ENCODE data around the gene CFAP73. TPM values are rescaled to one million over a fixed set of nuclear protein-coding genes. Genes with fewer than 3 reads are reported as not detected.

Gene CFAP73
- polyA plus RNA-seq, 1 donor from 2014 or later, result not detected

DNA sequence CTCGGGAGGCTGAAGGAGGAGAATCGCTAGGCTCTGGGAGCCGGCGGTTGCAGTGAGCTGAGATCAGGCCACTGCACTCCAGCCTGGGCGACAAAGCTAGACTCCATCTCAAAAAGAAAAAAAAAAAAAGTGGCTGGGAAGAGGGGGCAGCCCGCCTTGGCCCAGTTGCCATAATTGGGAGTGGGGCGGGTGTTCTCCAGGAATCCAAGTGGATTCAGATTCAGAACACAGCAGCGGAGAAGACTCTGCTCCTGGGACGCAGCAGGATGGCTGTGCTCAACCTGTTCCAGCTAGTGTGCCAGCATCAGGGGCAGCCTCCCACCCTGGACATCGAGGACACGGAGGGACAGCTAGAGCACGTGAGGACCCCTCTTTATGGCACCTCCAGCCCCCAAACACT is 5.5 kb downstream of the CFAP73 start:
- Histone ChIP-seq H3K9me2 (ENCODE audit: insufficient read depth, low read length) (no peaks in the 10 kb centered on the region), H3K4me2 (ENCODE audit: low read length) (no peak overlapping the region), H3K36me3 (ENCODE audit: insufficient read depth, low read length) (no peaks in the 10 kb centered on the region), H3K9ac (ENCODE audit: low read length) (no peak overlapping the region), H3K9me3 (ENCODE audit: low read length) (no peaks in the 10 kb centered on the region), H3K27ac (ENCODE audit: low read length) (no peak overlapping the region), H3K79me2 (replicated peaks; ENCODE audit: insufficient read depth, low read length) (no peaks in the 10 kb centered on the region), H4K20me1 (ENCODE audit: insufficient read depth) (no peaks in the 10 kb centered on the region), H3K4me3 (ENCODE audit: low read length) (no peak overlapping the region), H3K27me3 (ENCODE audit: insufficient read depth, low read depth, low read length) (peaks cover 41% of the 10 kb centered on the region), H3F3A (ENCODE audit: insufficient read depth, low read length, poor library complexity, severe bottlenecking) (no peaks in the 10 kb centered on the region), H2AFZ (ENCODE audit: low read depth, low read length) (no peak overlapping the region)
- TF ChIP-seq, protein P1, sequence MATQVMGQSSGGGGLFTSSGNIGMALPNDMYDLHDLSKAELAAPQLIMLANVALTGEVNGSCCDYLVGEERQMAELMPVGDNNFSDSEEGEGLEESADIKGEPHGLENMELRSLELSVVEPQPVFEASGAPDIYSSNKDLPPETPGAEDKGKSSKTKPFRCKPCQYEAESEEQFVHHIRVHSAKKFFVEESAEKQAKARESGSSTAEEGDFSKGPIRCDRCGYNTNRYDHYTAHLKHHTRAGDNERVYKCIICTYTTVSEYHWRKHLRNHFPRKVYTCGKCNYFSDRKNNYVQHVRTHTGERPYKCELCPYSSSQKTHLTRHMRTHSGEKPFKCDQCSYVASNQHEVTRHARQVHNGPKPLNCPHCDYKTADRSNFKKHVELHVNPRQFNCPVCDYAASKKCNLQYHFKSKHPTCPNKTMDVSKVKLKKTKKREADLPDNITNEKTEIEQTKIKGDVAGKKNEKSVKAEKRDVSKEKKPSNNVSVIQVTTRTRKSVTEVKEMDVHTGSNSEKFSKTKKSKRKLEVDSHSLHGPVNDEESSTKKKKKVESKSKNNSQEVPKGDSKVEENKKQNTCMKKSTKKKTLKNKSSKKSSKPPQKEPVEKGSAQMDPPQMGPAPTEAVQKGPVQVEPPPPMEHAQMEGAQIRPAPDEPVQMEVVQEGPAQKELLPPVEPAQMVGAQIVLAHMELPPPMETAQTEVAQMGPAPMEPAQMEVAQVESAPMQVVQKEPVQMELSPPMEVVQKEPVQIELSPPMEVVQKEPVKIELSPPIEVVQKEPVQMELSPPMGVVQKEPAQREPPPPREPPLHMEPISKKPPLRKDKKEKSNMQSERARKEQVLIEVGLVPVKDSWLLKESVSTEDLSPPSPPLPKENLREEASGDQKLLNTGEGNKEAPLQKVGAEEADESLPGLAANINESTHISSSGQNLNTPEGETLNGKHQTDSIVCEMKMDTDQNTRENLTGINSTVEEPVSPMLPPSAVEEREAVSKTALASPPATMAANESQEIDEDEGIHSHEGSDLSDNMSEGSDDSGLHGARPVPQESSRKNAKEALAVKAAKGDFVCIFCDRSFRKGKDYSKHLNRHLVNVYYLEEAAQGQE (IDR thresholded peaks at IDR 0.05; ENCODE audit: borderline replicate concordance), result no peak
- TF ChIP-seq RAD21 (conservative IDR thresholded peaks at IDR 0.05) (no peak), EP300 (conservative IDR thresholded peaks at IDR 0.05; ENCODE audit: poor library complexity, severe bottlenecking) (no peak), TAF1 (IDR thresholded peaks at IDR 0.05; ENCODE audit: low read depth) (no peak), EZH2 (IDR thresholded peaks at IDR 0.05; ENCODE audit: borderline replicate concordance, insufficient read depth, low read length, poor library complexity, severe bottlenecking) (no peak), MXI1 (conservative IDR thresholded peaks at IDR 0.05; ENCODE audit: poor library complexity, severe bottlenecking) (no peak), POLR2AphosphoS5 (IDR thresholded peaks at IDR 0.05) (no peak), SMC3 (conservative IDR thresholded peaks at IDR 0.05; ENCODE audit: poor library complexity) (no peak)
- TF ChIP-seq, protein P2, sequence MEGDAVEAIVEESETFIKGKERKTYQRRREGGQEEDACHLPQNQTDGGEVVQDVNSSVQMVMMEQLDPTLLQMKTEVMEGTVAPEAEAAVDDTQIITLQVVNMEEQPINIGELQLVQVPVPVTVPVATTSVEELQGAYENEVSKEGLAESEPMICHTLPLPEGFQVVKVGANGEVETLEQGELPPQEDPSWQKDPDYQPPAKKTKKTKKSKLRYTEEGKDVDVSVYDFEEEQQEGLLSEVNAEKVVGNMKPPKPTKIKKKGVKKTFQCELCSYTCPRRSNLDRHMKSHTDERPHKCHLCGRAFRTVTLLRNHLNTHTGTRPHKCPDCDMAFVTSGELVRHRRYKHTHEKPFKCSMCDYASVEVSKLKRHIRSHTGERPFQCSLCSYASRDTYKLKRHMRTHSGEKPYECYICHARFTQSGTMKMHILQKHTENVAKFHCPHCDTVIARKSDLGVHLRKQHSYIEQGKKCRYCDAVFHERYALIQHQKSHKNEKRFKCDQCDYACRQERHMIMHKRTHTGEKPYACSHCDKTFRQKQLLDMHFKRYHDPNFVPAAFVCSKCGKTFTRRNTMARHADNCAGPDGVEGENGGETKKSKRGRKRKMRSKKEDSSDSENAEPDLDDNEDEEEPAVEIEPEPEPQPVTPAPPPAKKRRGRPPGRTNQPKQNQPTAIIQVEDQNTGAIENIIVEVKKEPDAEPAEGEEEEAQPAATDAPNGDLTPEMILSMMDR (IDR thresholded peaks at IDR 0.05; ENCODE audit: poor library complexity, severe bottlenecking), result no peak

DNA sequence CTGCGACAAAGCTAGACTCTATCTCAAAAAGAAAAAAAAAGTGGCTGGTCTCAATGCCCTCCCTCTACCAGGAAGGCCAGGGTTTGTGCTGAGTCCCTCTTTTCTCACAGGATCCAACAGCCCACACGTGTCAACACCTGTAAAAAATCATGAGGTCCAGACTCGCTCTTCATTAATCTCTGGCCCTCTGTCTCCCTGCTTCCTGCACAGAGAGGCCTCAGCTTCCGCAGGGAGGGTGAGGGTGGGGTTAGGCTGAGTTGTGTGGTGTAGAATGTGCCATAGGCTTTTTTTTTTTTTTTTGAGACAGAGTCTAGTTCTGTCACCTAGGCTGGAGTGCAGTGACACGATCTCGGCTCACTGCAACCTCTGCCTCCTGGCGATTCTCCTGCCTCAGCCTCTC is 6.1 kb downstream of the CFAP73 start:
- TF ChIP-seq POLR2AphosphoS5 (IDR thresholded peaks at IDR 0.05) (no peak), MXI1 (conservative IDR thresholded peaks at IDR 0.05; ENCODE audit: poor library complexity, severe bottlenecking) (no peak), TAF1 (IDR thresholded peaks at IDR 0.05; ENCODE audit: low read depth) (no peak), SMC3 (conservative IDR thresholded peaks at IDR 0.05; ENCODE audit: poor library complexity) (no peak), EZH2 (IDR thresholded peaks at IDR 0.05; ENCODE audit: borderline replicate concordance, insufficient read depth, low read length, poor library complexity, severe bottlenecking) (no peak), RAD21 (conservative IDR thresholded peaks at IDR 0.05) (no peak), EP300 (conservative IDR thresholded peaks at IDR 0.05; ENCODE audit: poor library complexity, severe bottlenecking) (no peak)
- TF ChIP-seq, protein P2 (IDR thresholded peaks at IDR 0.05; ENCODE audit: poor library complexity, severe bottlenecking), result no peak
- TF ChIP-seq, protein P1 (IDR thresholded peaks at IDR 0.05; ENCODE audit: borderline replicate concordance), result no peak
- no peak overlapping the region for H2AFZ ChIP-seq (ENCODE audit: low read depth, low read length)

More for the DNA sequence above, 6.1 kb downstream of the CFAP73 start:
- Histone ChIP-seq H4K20me1 (ENCODE audit: insufficient read depth) (no peaks in the 10 kb centered on the region), H3K9ac (ENCODE audit: low read length) (no peak overlapping the region), H3K36me3 (ENCODE audit: insufficient read depth, low read length) (no peaks in the 10 kb centered on the region), H3K79me2 (replicated peaks; ENCODE audit: insufficient read depth, low read length) (no peaks in the 10 kb centered on the region), H3K27me3 (ENCODE audit: insufficient read depth, low read depth, low read length) (peaks cover 41% of the 10 kb centered on the region), H3K27ac (ENCODE audit: low read length) (no peak overlapping the region), H3F3A (ENCODE audit: insufficient read depth, low read length, poor library complexity, severe bottlenecking) (no peaks in the 10 kb centered on the region), H3K4me2 (ENCODE audit: low read length) (no peak overlapping the region), H3K4me3 (ENCODE audit: low read length) (no peak overlapping the region), H3K9me2 (ENCODE audit: insufficient read depth, low read length) (no peaks in the 10 kb centered on the region), H3K9me3 (ENCODE audit: low read length) (no peaks in the 10 kb centered on the region)

Data from neural cell (in vitro differentiated cells).